IMR-90 (cell line): ENCODE results near the gene EIF4ENIF1. TPM values are rescaled to one million over a fixed set of nuclear protein-coding genes. Genes with fewer than 3 reads are reported as not detected.
A peak's percentile ranks its signal among the peaks of the same experiment; 100 is the strongest.

ENCODE experiments used
- ATAC-seq: fragments of 200-7000 bp; cut with Tn5 transposase; 2 replicates; pipeline ENCODE4 v1.9.1; 2020; ENCODE audit warnings: low read depth, mild to moderate bottlenecking, moderate library complexity
- BruUV-seq: library from RNA; stranded (reverse); fragments of 400-500 nt; replicated peaks from 2 replicates; lab custom pipeline; 2021; lab: Mats Ljungman, UMichigan
- CTCF ChIA-PET: fragments of 300-600 bp; formaldehyde crosslinking; extraction: SDS; loops from one replicate; lab custom pipeline; 2021; ENCODE audit warnings: antibody characterized with exemption; lab: Yijun Ruan, JAX
- POLR2A ChIA-PET: fragments of 300-600 bp; sonication (Branson Sonifier 250); formaldehyde crosslinking; loops from one replicate; lab custom pipeline; 2022; ENCODE audit warnings: antibody characterized with exemption; ENCODE audit not compliant: unreplicated experiment; lab: Charles Lee
- DNase-seq: peaks from one replicate; pipeline ENCODE4 v3.0.0; 2013
- H2AFZ ChIP-seq: replicated peaks from 2 replicates; pipeline ENCODE3; 2013; ENCODE audit warnings: low read length, mild to moderate bottlenecking; ENCODE audit not compliant: poor library complexity
- H2AK5ac ChIP-seq: 2 replicates; pipeline ENCODE4 v1.6.1; 2013; ENCODE audit warnings: low read depth, low read length, inconsistent platforms
- H2AK9ac ChIP-seq: replicated peaks from 2 replicates; pipeline ENCODE3; 2013; ENCODE audit warnings: mild to moderate bottlenecking, low read depth, low read length, moderate library complexity; ENCODE audit not compliant: poor library complexity
- H2BK120ac ChIP-seq: 2 replicates; pipeline ENCODE4 v1.6.1; 2013; ENCODE audit warnings: low read depth, low read length, inconsistent platforms
- H2BK15ac ChIP-seq: 3 replicates; pipeline ENCODE4 v1.6.1; 2013; ENCODE audit warnings: low read depth, low read length, inconsistent platforms
- H2BK20ac ChIP-seq: 2 replicates; pipeline ENCODE4 v1.6.1; 2013; ENCODE audit warnings: low read depth, mild to moderate bottlenecking, inconsistent platforms, low read length, moderate library complexity
- H2BK5ac ChIP-seq: 2 replicates; pipeline ENCODE4 v1.6.1; 2013; ENCODE audit warnings: mild to moderate bottlenecking, low read depth, low read length, inconsistent platforms; ENCODE audit not compliant: poor library complexity, severe bottlenecking
- H3K14ac ChIP-seq: replicated peaks from 2 replicates; pipeline ENCODE4 v1.6.1; 2013; ENCODE audit warnings: low read depth, low read length, inconsistent platforms
- H3K18ac ChIP-seq: 2 replicates; pipeline ENCODE4 v1.6.1; 2013; ENCODE audit warnings: low read depth, low read length, control low read depth
- H3K23ac ChIP-seq: 2 replicates; pipeline ENCODE4 v1.6.1; 2013; ENCODE audit warnings: low read depth, low read length, inconsistent platforms
- H3K27ac ChIP-seq: 2 replicates; pipeline ENCODE4 v1.5.1; 2013; ENCODE audit warnings: mild to moderate bottlenecking, control low read depth, low read length; ENCODE audit not compliant: insufficient read depth
- H3K27me3 ChIP-seq: 2 replicates; pipeline ENCODE4 v1.6.1; 2013; ENCODE audit warnings: low read length; ENCODE audit not compliant: control insufficient read depth, insufficient read depth
- H3K36me3 ChIP-seq: 2 replicates; pipeline ENCODE4 v1.6.1; 2013; ENCODE audit warnings: low read length, mixed read lengths; ENCODE audit not compliant: control insufficient read depth, insufficient read depth
- H3K4ac ChIP-seq: 2 replicates; pipeline ENCODE4 v1.6.1; 2013; ENCODE audit warnings: low read depth, low read length, inconsistent platforms
- H3K4me1 ChIP-seq: 2 replicates; pipeline ENCODE4 v1.6.1; 2013; ENCODE audit warnings: low read length, mixed read lengths; ENCODE audit not compliant: control insufficient read depth, insufficient read depth
- H3K4me2 ChIP-seq: 2 replicates; pipeline ENCODE4 v1.6.1; 2013; ENCODE audit warnings: low read depth, mild to moderate bottlenecking, control low read depth, low read length, moderate library complexity
- H3K4me3 ChIP-seq: 2 replicates; pipeline ENCODE4 v1.5.1; 2013; ENCODE audit warnings: low read depth, mild to moderate bottlenecking, control low read depth, low read length, moderate library complexity; ENCODE audit not compliant: insufficient read depth
- H3K56ac ChIP-seq: 2 replicates; pipeline ENCODE4 v1.6.1; 2013; ENCODE audit warnings: low read length, inconsistent platforms; ENCODE audit not compliant: insufficient read depth; ENCODE audit errors: extremely low read depth
- H3K79me1 ChIP-seq, 2 experiments: 2 replicates each; pipeline ENCODE4 v1.6.1; 2013; ENCODE audit warnings: low read length in 2 of 2, inconsistent platforms in 1 of 2, low read depth in 1 of 2
- H3K9ac ChIP-seq: 2 replicates; pipeline ENCODE4 v1.6.1; 2013; ENCODE audit warnings: low read depth, low read length, control low read depth
- H3K9me1 ChIP-seq: 2 replicates; pipeline ENCODE4 v1.6.1; 2013; ENCODE audit warnings: low read length, inconsistent platforms; ENCODE audit not compliant: insufficient read depth
- H3K9me3 ChIP-seq: 2 replicates; pipeline ENCODE4 v1.6.1; 2013; ENCODE audit warnings: low read length; ENCODE audit not compliant: control insufficient read depth, insufficient read depth
- H4K20me1 ChIP-seq: 2 replicates; pipeline ENCODE4 v1.6.1; 2013; ENCODE audit warnings: low read length, inconsistent platforms; ENCODE audit not compliant: insufficient read depth
- H4K5ac ChIP-seq: 2 replicates; pipeline ENCODE4 v1.6.1; 2013; ENCODE audit warnings: mild to moderate bottlenecking, low read depth, low read length, control low read depth
- H4K8ac ChIP-seq, 2 experiments: 2 replicates each; pipeline ENCODE4 v1.6.1; 2013; ENCODE audit warnings: low read depth in 2 of 2, low read length in 2 of 2, control low read depth in 1 of 2, inconsistent platforms in 1 of 2
- H4K91ac ChIP-seq: 2 replicates; pipeline ENCODE4 v1.6.1; 2013; ENCODE audit warnings: low read depth, low read length, inconsistent platforms; ENCODE audit not compliant: insufficient read depth
- BHLHE40 ChIP-seq: fragments of 150-350 bp; IDR thresholded peaks from 2 replicates; pipeline ENCODE4 v1.6.1; 2016; ENCODE audit warnings: mild to moderate bottlenecking, low read depth, low read length
- CEBPB ChIP-seq: IDR thresholded peaks from 2 replicates; pipeline ENCODE4 v1.6.1; 2012; ENCODE audit warnings: low read depth, low read length, improper control_type of control experiment
- CHD1 ChIP-seq: IDR thresholded peaks from 2 replicates; pipeline ENCODE4 v1.6.1; 2012; ENCODE audit warnings: low read depth, low read length, improper control_type of control experiment
- CTCF ChIP-seq: conservative IDR thresholded peaks from 2 replicates; pipeline ENCODE4 v1.5.1; 2012; ENCODE audit warnings: mild to moderate bottlenecking, low read depth, low read length, improper control_type of control experiment
- ELK1 ChIP-seq: fragments of 150-350 bp; IDR thresholded peaks from 2 replicates; pipeline ENCODE4 v1.6.1; 2016; ENCODE audit warnings: low read depth, mild to moderate bottlenecking, low read length, moderate library complexity, borderline replicate concordance
- FOS ChIP-seq: fragments of 150-350 bp; IDR thresholded peaks from 2 replicates; pipeline ENCODE4 v1.6.1; 2016; ENCODE audit warnings: low read depth, low read length
- MAFK ChIP-seq: IDR thresholded peaks from 2 replicates; pipeline ENCODE4 v1.6.1; 2012; ENCODE audit warnings: low read depth, low read length, improper control_type of control experiment
- MAZ ChIP-seq: IDR thresholded peaks from 2 replicates; pipeline ENCODE4 v1.6.1; 2012; ENCODE audit warnings: low read depth, mild to moderate bottlenecking, low read length, improper control_type of control experiment, moderate library complexity, borderline replicate concordance
- MXI1 ChIP-seq: IDR thresholded peaks from 2 replicates; pipeline ENCODE4 v1.6.1; 2012; ENCODE audit warnings: low read depth, mild to moderate bottlenecking, low read length, moderate library complexity, borderline replicate concordance
- NFE2L2 ChIP-seq: fragments of 150-350 bp; IDR thresholded peaks from 2 replicates; pipeline ENCODE4 v1.6.1; 2016; ENCODE audit warnings: low read depth, mild to moderate bottlenecking, low read length
- POLR2A ChIP-seq: IDR thresholded peaks from 2 replicates; pipeline ENCODE4 v1.6.1; 2012; ENCODE audit warnings: mild to moderate bottlenecking, low read depth, low read length
- RAD21 ChIP-seq: IDR thresholded peaks from 2 replicates; pipeline ENCODE4 v1.6.1; 2012; ENCODE audit warnings: low read length, improper control_type of control experiment
- RCOR1 ChIP-seq: IDR thresholded peaks from 2 replicates; pipeline ENCODE4 v1.6.1; 2012; ENCODE audit warnings: mild to moderate bottlenecking, low read length, improper control_type of control experiment; ENCODE audit not compliant: insufficient replicate concordance
- RFX5 ChIP-seq: IDR thresholded peaks from 2 replicates; pipeline ENCODE4 v1.8.0; 2012; ENCODE audit warnings: low read depth, mild to moderate bottlenecking, low read length, moderate library complexity
- SMC3 ChIP-seq: fragments of 150-350 bp; IDR thresholded peaks from 2 replicates; pipeline ENCODE4 v1.6.1; 2016; ENCODE audit warnings: low read depth, mild to moderate bottlenecking, antibody characterized with exemption, low read length, moderate library complexity
- USF2 ChIP-seq: fragments of 150-350 bp; IDR thresholded peaks from 2 replicates; pipeline ENCODE4 v1.6.1; 2017; ENCODE audit warnings: mild to moderate bottlenecking, antibody characterized with exemption, low read length, low read depth
- WGBS, 2 experiments: methylation state at CpG; one replicate each; pipeline versions ENCODE4 v1.1.5 to v1.1.7; 2013; ENCODE audit warnings: missing lambda C conversion rate in 2 of 2; ENCODE audit not compliant: insufficient read length in 1 of 2; ENCODE audit errors: extremely low coverage in 2 of 2; 5-methylcytosine and 5-hydroxymethylcytosine counted together
- dilution Hi-C: fragments of 300-500 bp; cut with HindIII; formaldehyde crosslinking; loops from one replicate; pipeline ENCODE4 v1.14.3; 2018; ENCODE audit warnings: low sequenced_read_pairs; ENCODE audit not compliant: unreplicated experiment
- in situ Hi-C: fragments of 300-500 bp; cut with MboI; formaldehyde crosslinking; loops from 3 replicates; pipeline ENCODE4 v1.14.3; 2019; ENCODE audit warnings: low sequenced_read_pairs, inconsistent platforms, mixed read lengths
- intact Hi-C: fragments of 100-400 bp; cut with micrococcal nuclease; formaldehyde crosslinking; loops from 2 replicates; pipeline ENCODE4 v1.10.0; 2022
- polyA plus RNA-seq, 3 experiments: library from polyadenylated mRNA; depleted of rRNA; stranded (reverse); fragments of >200 nt; gene quantifications; 2 replicates each; pipeline ENCODE4 v1.2.3, GENCODE V29; 2012; ENCODE audit warnings: low replicate concordance in 1 of 3
- total RNA-seq: library from RNA; depleted of rRNA; stranded (reverse); fragments of >200 nt; gene quantifications from 2 replicates; pipeline ENCODE4 v1.2.3, GENCODE V29; 2012

EIF4ENIF1 gene
- total and polyA plus RNA-seq, 2 of the 4 experiments (the other 2 are of a cell fraction), result 14.7 to 16.0 TPM

- H3K9me3 ChIP-seq, result no peaks in the 10 kb centered on the region
- H4K5ac ChIP-seq, result no peak overlapping the region
- peaks cover 15 to 31% of the 10 kb centered on the region in 2 experiments; a peak in 3 of 4 replicates for H3K79me1 ChIP-seq
- no peak overlapping the region for H2BK20ac ChIP-seq
- BruUV-seq, result no TSS peak
- H2BK15ac ChIP-seq, result no peak overlapping the region
- no peaks in the 10 kb centered on the region; the same call in 1 of the 2 replicates for H3K4me1 ChIP-seq
- no peak overlapping the region for H2AK9ac ChIP-seq
- TF ChIP-seq RAD21, result no peak
- TF ChIP-seq RCOR1, result no peak
- no peak for TF ChIP-seq MAZ
- TF ChIP-seq NFE2L2, result no peak
- TF ChIP-seq FOS, result no peak
- TF ChIP-seq SMC3, result no peak
- no peak for TF ChIP-seq CHD1
- no peak for TF ChIP-seq CEBPB
- no peak for TF ChIP-seq ELK1
- TF ChIP-seq BHLHE40, result no peak
- TF ChIP-seq USF2, result no peak
- no peak for TF ChIP-seq POLR2A
- TF ChIP-seq MXI1, result no peak
- no peak for TF ChIP-seq MAFK
- TF ChIP-seq CTCF, result no peak
- no peak for TF ChIP-seq RFX5
- no peak overlapping the region for H3K14ac ChIP-seq
- H3K4ac ChIP-seq, result no peak overlapping the region
- dilution Hi-C loops, result no loop called here
- H3K4me2 ChIP-seq, result no peak overlapping the region
- no peak overlapping the region for H3K27ac ChIP-seq
- H3K27me3 ChIP-seq, result no peaks in the 10 kb centered on the region
- H4K91ac ChIP-seq, result no peak overlapping the region
- POLR2A ChIA-PET, result no interaction called here
- CTCF ChIA-PET, result interaction anchor here (0.6 kb wide), 1 partner anchor 20 kb away, joined by 3 read pairs; no protein-coding TSS in a partner anchor
- no peak overlapping the region for H2BK120ac ChIP-seq
- intact Hi-C loops, result no loop called here
- peak; percentile 32 for ATAC-seq
- DNase-seq, result peak; percentile 12
- no peak overlapping the region for H3K56ac ChIP-seq
- peak overlapping the region; percentile 1 for H2BK5ac ChIP-seq
- H3K9me1 ChIP-seq, result no peaks in the 10 kb centered on the region
- in situ Hi-C loops, result no loop called here
- no peak overlapping the region for H3K18ac ChIP-seq
- H3K9ac ChIP-seq, result no peak overlapping the region
- no peaks in the 10 kb centered on the region for H4K20me1 ChIP-seq
- H4K8ac ChIP-seq, result no peak overlapping the region
- peaks cover 55% of the 10 kb centered on the region for H3K36me3 ChIP-seq
- H2AK5ac ChIP-seq, result no peak overlapping the region
- H3K23ac ChIP-seq, result no peak overlapping the region
- H2AFZ ChIP-seq, result no peak overlapping the region
- H3K4me3 ChIP-seq, result no peak overlapping the region
- no CpG with 5 or more reads among the region's 9 CpGs for WGBS, 2 experiments
These were observed 64.2 kb downstream of the EIF4ENIF1 start for GRCh38 chr22:31425331-31426050.
